ENCODE results near the gene BRI3. TPM values are rescaled to one million over a fixed set of nuclear protein-coding genes. Genes with fewer than 3 reads are reported as not detected.

The BRI3 gene
- total RNA-seq, 1 experiment from 2014 or later = 154 TPM

- Mint-ChIP-seq H3K4me3 (ENCODE audit: unreplicated experiment) (no peak overlapping the region), H3K9me3 (ENCODE audit: unreplicated experiment) (no peaks in the 10 kb centered on the region), H3K27me3 (ENCODE audit: insufficient read depth, unreplicated experiment) (no peaks in the 10 kb centered on the region), H3K4me1 (ENCODE audit: insufficient read depth, unreplicated experiment) (no peaks in the 10 kb centered on the region), H3K27ac (ENCODE audit: low read depth, unreplicated experiment) (no peak overlapping the region), H3K36me3 (ENCODE audit: insufficient read depth, unreplicated experiment) (peaks cover 62% of the 10 kb centered on the region)
- TF ChIP-seq CTCF (IDR thresholded peaks at IDR 0.05; ENCODE audit: unreplicated experiment) = no peak
- ChIA-PET CTCF (interaction anchor here (0.6 to 2.0 kb wide), 2 partner anchors 105 to 136 kb away, joined by 4 to 13 read pairs; partner anchors contain the start of gene BAIAP2L1), POLR2A (no interaction called here)
- intact Hi-C loops (cut with micrococcal nuclease) = no loop called here
- DNase-seq (ENCODE audit: unreplicated experiment) = no peak
- BruUV-seq (replicated peaks) = no TSS peak
These were observed 15.3 kb downstream of the BRI3 start for GRCh38 chr7:98296833-98297232.

GRCh38 chr7:98297626-98298286 lies 16.3 kb downstream of the BRI3 start:
- DNase-seq (ENCODE audit: unreplicated experiment) = no peak
- BruUV-seq (replicated peaks) = no TSS peak
- POLR2A ChIA-PET = no interaction called here
- CTCF ChIA-PET = interaction anchor here (1.0 to 1.6 kb wide), 4 partner anchors 12 to 124 kb away, joined by 3 to 4 read pairs (median 4); partner anchors contain the start of gene BAIAP2L1
- intact Hi-C loops (cut with micrococcal nuclease) = no loop called here
- H3K9me3 Mint-ChIP-seq (ENCODE audit: unreplicated experiment) = no peaks in the 10 kb centered on the region
- no peaks in the 10 kb centered on the region for H3K4me1 Mint-ChIP-seq (ENCODE audit: insufficient read depth, unreplicated experiment)
- no peaks in the 10 kb centered on the region for H3K27me3 Mint-ChIP-seq (ENCODE audit: insufficient read depth, unreplicated experiment)
- TF ChIP-seq CTCF (IDR thresholded peaks at IDR 0.05; ENCODE audit: unreplicated experiment) = no peak
- no peak overlapping the region for H3K27ac Mint-ChIP-seq (ENCODE audit: low read depth, unreplicated experiment)
- H3K4me3 Mint-ChIP-seq (ENCODE audit: unreplicated experiment) = no peak overlapping the region
- H3K36me3 Mint-ChIP-seq (ENCODE audit: insufficient read depth, unreplicated experiment) = peaks cover 62% of the 10 kb centered on the region

GRCh38 chr7:98300595-98301372 lies 19.3 kb downstream of the BRI3 start:
- TF ChIP-seq CTCF (IDR thresholded peaks at IDR 0.05; ENCODE audit: unreplicated experiment) = no peak
- Mint-ChIP-seq H3K36me3 (ENCODE audit: insufficient read depth, unreplicated experiment) (peaks cover 63% of the 10 kb centered on the region), H3K4me3 (ENCODE audit: unreplicated experiment) (no peak overlapping the region), H3K27ac (ENCODE audit: low read depth, unreplicated experiment) (no peak overlapping the region), H3K27me3 (ENCODE audit: insufficient read depth, unreplicated experiment) (no peaks in the 10 kb centered on the region), H3K9me3 (ENCODE audit: unreplicated experiment) (no peaks in the 10 kb centered on the region), H3K4me1 (ENCODE audit: insufficient read depth, unreplicated experiment) (no peaks in the 10 kb centered on the region)
- POLR2A ChIA-PET = interaction anchor here (0.7 kb wide), 1 partner anchor 53 kb away, joined by 3 read pairs; no protein-coding TSS in a partner anchor
- DNase-seq (ENCODE audit: unreplicated experiment) = no peak
- no TSS peak for BruUV-seq (replicated peaks)
- intact Hi-C loops (cut with micrococcal nuclease) = no loop called here
- CTCF ChIA-PET = interaction anchor here (0.7 to 2.4 kb wide), 4 partner anchors 15 to 445 kb away, joined by 3 to 8 read pairs (median 4); no protein-coding TSS in a partner anchor
